Thoracic aorta (tissue), 2 donors: ENCODE measurements around the gene MDM2. TPM values are rescaled to one million over a fixed set of nuclear protein-coding genes. Genes with fewer than 3 reads are reported as not detected.
"Not testable (repeated sequence)": the region's sequence is repeated elsewhere in the genome, so short reads cannot be mapped to it uniquely, and the experiment has no call there.

Source experiments
- ATAC-seq: fragments of 150-250 bp; one replicate; pipeline ENCODE4 v1.8.0; 2017; ENCODE audit warnings: low read depth; ENCODE audit not compliant: insufficient number of reproducible peaks, low FRiP score
- DNase-seq: peaks from one replicate; pipeline ENCODE4 v3.0.0-alpha.2; 2020; ENCODE audit warnings: low spot score
- H3K27ac ChIP-seq, 2 donors: fragments of 200-600 bp; sonication (generic); 1 replicate in 1 of 2; 2 replicates in 1 of 2; pipeline ENCODE4 v1.5.1; 2016; ENCODE audit warnings: mild to moderate bottlenecking in 2 of 2, moderate library complexity in 2 of 2
- H3K27me3 ChIP-seq: fragments of 200-600 bp; sonication (generic); replicated peaks from 2 replicates; pipeline ENCODE4 v1.6.0; 2016; ENCODE audit warnings: mild to moderate bottlenecking; ENCODE audit not compliant: insufficient read depth
- H3K36me3 ChIP-seq: fragments of 200-600 bp; sonication (generic); one replicate; pipeline ENCODE4 v1.5.1; 2016
- H3K4me1 ChIP-seq, 2 donors: fragments of 200-600 bp; sonication (generic); 1 replicate in 1 of 2; 2 replicates in 1 of 2; pipeline versions ENCODE4 v1.5.1 to v1.6.0; 2016; ENCODE audit warnings: low read depth in 2 of 2, mild to moderate bottlenecking in 1 of 2; ENCODE audit not compliant: control insufficient read depth in 1 of 2
- H3K4me3 ChIP-seq: fragments of 200-600 bp; sonication (generic); 2 replicates; pipeline ENCODE4 v1.5.1; 2016; ENCODE audit warnings: mild to moderate bottlenecking
- H3K9me3 ChIP-seq: fragments of 200-600 bp; sonication (generic); 2 replicates; pipeline ENCODE4 v1.5.1; 2016
- CTCF ChIP-seq: fragments of 200-600 bp; sonication (generic); IDR thresholded peaks from one replicate; pipeline ENCODE4 v1.5.1; 2019; ENCODE audit warnings: antibody characterized with exemption
- total RNA-seq, 2 donors: library from RNA; depleted of rRNA; stranded (reverse); fragments of >200 nt; gene quantifications; one replicate each; pipeline versions ENCODE4 v1.1.0 to v1.2.3, GENCODE V29; 2016

Gene MDM2
- total RNA-seq, 2 donors from 2014 or later: 62.0 to 101 TPM

GRCh38 chr12:68803948-68804656 is 3.9 kb upstream of the MDM2 start:
- Histone ChIP-seq H3K4me3 (no peak overlapping the region), H3K9me3 (no peaks in the 10 kb centered on the region), H3K27me3 (no peaks in the 10 kb centered on the region), H3K4me1 (peaks cover 0 to 6% of the 10 kb centered on the region in 2 donors), H3K27ac (no peak overlapping the region), H3K36me3 (no peaks in the 10 kb centered on the region)
- ATAC-seq: no peak
- DNase-seq: no peak
- TF ChIP-seq CTCF: no peak

GRCh38 chr12:68804657-68805591 is 3.1 kb upstream of the MDM2 start:
- H3K9me3 ChIP-seq: no peaks in the 10 kb centered on the region
- H3K4me1 ChIP-seq: peaks cover 6% of the 10 kb centered on the region in 2 donors
- TF ChIP-seq CTCF: no peak
- no peaks in the 10 kb centered on the region for H3K27me3 ChIP-seq
- no peaks in the 10 kb centered on the region for H3K36me3 ChIP-seq
- no peak overlapping the region for H3K4me3 ChIP-seq
- no peak overlapping the region for H3K27ac ChIP-seq
- ATAC-seq: no peak
- no peak for DNase-seq

- no peaks in the 10 kb centered on the region for H3K27me3 ChIP-seq
- H3K4me3 ChIP-seq: no peak overlapping the region
- DNase-seq: no peak
- no peaks in the 10 kb centered on the region for H3K9me3 ChIP-seq
- peaks cover 8 to 9% of the 10 kb centered on the region in 2 donors for H3K4me1 ChIP-seq
- no peak for TF ChIP-seq CTCF
- ATAC-seq: no peak
- H3K27ac ChIP-seq: no peak overlapping the region
- peaks cover under 1% of the 10 kb centered on the region for H3K36me3 ChIP-seq
Measured at GRCh38 chr12:68805592-68806120, 2.3 kb upstream of the MDM2 start.

- Histone ChIP-seq H3K4me1 (peaks cover 12 to 17% of the 10 kb centered on the region in 2 donors), H3K27me3 (no peaks in the 10 kb centered on the region), H3K9me3 (no peaks in the 10 kb centered on the region), H3K36me3 (peaks cover 4% of the 10 kb centered on the region), H3K4me3 (peak overlapping the region; percentile 100), H3K27ac (peak overlapping the region; percentile 99 to 100)
- TF ChIP-seq CTCF: no peak
- ATAC-seq (no peak), DNase-seq (no peak)
Measured at GRCh38 chr12:68806488-68807237, 1.3 kb upstream of the MDM2 start.

GRCh38 chr12:68807274-68807575 is 752 bp upstream of the MDM2 start:
- H3K27me3 ChIP-seq, DNase-seq, H3K9me3 ChIP-seq, ATAC-seq, H3K36me3 ChIP-seq: not testable (repeated sequence)
- Histone ChIP-seq H3K27ac (peak overlapping the region; percentile 99 to 100), H3K4me1 (peaks cover 13 to 22% of the 10 kb centered on the region in 2 donors), H3K4me3 (peak overlapping the region; percentile 100)
